Measurements from ENCODE around the gene DHRSX.
"Not testable (repeated sequence)": the region's sequence is repeated elsewhere in the genome, so short reads cannot be mapped to it uniquely, and the experiment has no call there.

The DHRSX gene

GRCh38 chrX:2474963-2475726 lies 25.6 kb downstream of the DHRSX start:
- no peak for DNase-seq (ENCODE audit: low read depth)

GRCh38 chrX:2474280-2474962 lies 26.4 kb downstream of the DHRSX start:
- DNase-seq (ENCODE audit: low read depth): no peak

DNA sequence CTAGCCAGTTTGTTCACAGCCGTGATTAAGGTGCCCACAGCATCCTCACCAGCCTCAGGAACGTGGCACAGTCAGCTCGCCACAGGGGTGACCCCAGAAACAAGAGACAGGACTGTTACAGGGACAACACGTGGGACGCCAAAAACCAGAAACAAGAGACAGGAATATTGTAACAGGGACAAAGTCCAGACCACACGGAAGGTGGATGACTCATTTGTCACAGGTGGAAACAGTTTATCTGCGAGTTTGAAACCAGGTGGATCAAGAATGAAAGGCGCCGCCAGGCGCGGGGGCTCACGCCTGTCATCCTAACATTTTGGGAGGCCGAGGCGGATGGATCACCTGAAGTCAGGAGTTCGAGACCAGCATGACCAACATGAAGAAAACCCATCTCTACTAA lies 27.7 kb downstream of the DHRSX start:
- DNase-seq (ENCODE audit: low read depth): not testable (repeated sequence)

DNA sequence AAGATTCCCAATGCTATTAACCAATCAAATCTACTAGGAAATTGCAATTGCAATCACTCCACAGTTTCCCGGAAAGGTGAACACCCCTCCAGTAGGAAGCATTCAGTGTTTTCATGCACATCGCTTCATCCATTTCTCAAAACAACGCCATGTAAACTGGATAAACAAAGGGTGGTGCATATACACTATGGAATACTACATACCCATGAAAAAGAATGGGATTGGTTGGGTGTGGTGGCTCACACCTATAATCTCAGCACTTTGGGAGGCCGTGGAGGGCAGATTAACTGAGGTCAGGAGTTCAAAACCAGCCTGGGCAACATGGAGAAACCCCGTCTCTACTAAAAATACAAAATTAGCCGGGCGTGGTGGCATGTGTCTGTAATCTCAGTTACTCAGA lies 29.1 kb downstream of the DHRSX start:
- no peak for DNase-seq (ENCODE audit: low read depth)

- DNase-seq (ENCODE audit: low read depth): not testable (repeated sequence)
These were observed 29.6 kb downstream of the DHRSX start for GRCh38 chrX:2471126-2471525.

DNA sequence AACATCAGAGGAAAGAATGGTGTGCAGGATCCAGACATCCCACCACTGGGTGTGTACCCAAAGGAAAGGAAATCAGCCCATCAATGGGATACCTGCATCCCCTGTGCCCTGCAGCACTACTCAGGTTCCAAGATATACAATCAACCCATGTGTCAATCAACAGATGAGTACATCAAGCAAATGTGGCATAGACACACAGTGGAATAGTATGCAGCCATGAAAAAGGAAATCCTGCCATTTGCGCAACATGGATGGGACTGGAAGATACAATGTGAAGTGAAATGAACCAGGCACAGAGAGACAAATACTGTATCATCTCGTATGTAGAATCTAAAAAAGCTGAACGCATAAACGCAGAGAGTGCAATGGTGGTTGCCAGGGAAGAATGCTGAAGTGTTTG lies 30.9 kb downstream of the DHRSX start:
- not testable (repeated sequence) for DNase-seq (ENCODE audit: low read depth)

GRCh38 chrX:2469196-2469685 lies 31.5 kb downstream of the DHRSX start:
- DNase-seq (ENCODE audit: low read depth): no peak

DNA sequence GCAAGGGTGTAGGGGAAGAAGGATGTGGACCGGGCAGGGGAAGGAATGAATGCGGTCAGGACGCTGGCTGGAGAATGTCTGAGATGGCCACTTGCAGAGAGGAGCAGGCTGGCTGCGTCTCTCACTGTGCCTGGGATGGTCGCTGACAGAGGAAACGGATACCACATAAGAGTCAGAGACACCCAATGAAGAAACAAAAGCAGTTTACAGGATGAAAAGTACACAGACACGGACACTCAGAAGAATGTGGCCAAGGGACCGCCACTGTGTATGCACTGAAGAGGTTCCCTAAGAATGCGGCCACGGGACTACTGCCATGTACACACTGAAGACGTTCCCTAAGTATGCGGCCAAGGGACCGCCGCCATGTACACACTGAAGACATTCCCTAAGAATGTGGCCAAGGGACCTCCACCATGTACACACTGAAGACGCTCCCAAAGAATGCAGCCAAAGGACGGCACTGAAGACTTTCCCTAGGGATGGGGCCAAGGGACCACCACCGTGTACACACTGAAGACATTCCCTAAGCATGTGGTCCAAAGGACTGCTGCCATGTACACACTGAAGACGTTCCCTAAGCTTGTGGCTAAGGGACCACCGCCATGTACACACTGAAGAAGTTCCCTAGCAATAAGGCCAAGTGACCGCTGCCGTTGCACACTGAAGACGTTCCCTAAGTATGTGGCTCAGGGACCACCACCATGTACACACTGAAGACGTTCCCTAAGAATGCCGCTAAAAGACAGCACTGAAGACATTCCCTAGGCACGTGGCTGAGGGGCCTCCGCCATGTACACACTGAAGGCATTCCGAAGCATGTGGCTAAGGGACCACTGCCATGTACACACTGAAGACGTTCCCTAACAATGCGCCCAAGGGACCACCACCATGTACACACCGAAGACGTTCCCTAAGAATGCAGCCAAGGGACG lies 32.2 kb downstream of the DHRSX start:
- DNase-seq (ENCODE audit: low read depth): no peak

DNA sequence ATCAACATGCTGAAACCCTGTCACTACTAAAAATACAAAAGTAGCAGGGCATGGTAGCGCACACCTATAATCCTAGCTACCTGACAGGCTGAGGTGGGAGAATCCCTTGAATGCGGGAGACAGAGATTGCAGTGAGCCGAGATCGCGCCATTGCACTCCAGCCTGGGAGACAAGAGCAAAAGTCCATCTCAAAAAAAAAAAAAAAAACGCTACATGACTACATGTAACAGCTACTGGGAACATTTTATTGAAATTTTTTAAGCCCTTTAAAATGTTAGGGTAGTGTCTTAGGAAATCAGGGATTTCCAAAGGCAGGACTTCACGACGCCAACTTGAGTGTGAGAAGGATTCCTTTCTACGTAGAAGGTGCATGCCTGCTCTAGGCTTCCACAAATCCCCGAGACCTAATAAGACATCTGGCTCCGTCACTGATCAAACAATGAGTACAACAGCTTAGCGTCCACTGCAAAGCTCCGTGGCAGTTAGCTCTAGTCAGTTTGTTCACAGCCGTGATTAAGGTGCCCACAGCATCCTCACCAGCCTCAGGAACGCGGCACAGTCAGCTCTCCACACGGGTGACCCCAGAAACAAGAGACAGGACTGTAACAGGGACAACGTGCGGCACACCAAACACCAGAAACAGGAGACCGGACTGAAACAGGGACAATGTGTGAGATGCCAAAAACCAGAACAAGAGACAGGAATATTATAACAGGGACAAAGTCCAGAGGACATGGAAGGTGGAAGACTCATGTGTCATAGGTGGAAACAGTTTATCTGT lies 33.7 kb downstream of the DHRSX start:
- DNase-seq (ENCODE audit: low read depth): no peak

GRCh38 chrX:2464677-2465166 lies 36.1 kb downstream of the DHRSX start:
- DNase-seq (ENCODE audit: low read depth): no peak

- DNase-seq (ENCODE audit: low read depth): peak; percentile 18
These were observed 36.7 kb downstream of the DHRSX start for GRCh38 chrX:2463973-2464676.

DNA sequence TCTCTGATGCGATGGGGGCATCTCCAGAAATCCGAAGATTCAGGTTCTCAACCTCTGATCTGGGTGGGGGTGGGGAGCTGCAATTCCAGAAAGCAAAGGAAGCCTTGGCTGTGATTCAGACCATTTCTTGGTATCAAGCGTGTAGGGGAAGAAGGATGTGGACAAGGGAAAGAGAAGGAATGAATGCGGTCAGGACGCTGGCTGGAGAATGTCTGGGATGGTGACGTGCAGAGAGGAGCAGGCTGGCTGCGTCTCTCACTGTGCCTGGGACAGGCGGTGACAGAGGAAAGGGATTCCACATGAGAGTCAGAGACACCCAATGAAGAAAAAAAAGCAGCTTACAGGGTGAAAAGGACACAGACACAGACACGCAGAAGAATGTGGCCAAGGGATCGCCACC lies 37.3 kb downstream of the DHRSX start:
- not testable (repeated sequence) for DNase-seq (ENCODE audit: low read depth)

DNA sequence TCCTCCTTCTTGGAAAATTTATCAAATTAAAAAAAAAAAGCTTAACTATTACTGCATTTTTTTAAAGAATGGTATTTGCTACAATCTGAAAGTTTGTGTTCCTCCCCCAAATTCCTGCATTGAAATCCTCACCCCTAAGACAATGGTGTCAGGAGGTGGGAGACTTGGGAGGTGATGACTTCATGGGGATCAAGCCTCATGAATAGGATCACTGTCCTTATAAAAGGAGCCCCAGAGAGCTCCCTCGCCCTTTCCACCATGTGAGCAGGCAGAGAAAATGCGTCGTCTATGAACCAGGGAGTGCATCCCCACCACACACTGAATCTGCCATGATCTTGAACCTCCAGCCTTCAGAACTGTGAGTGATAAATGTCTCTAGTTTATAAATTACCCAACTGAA lies 38.0 kb downstream of the DHRSX start:
- DNase-seq (ENCODE audit: low read depth): no peak

- no peak for DNase-seq (ENCODE audit: low read depth)
These were observed 38.7 kb downstream of the DHRSX start for GRCh38 chrX:2462074-2462473.

DNA sequence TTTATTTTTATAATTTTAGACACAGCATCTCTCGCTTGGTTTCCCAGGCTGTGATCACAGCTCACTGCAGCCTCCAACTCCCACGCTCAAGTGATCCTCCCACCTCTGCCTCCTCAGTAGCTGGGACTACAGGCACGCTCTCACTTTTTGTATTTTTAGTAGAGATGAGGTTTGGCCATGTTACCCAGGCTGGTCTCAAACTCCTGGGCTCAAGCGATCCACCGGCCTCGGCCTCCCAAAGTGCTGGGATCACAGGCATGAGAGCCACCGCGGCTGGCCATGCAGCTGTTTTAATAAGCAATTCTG lies 39.1 kb downstream of the DHRSX start:
- DNase-seq (ENCODE audit: low read depth): no peak

- DNase-seq (ENCODE audit: low read depth): not testable (repeated sequence)
These were observed 39.7 kb downstream of the DHRSX start for GRCh38 chrX:2460821-2461710.

- not testable (repeated sequence) for DNase-seq (ENCODE audit: low read depth)
These were observed 40.7 kb downstream of the DHRSX start for GRCh38 chrX:2460048-2460447.

DNA sequence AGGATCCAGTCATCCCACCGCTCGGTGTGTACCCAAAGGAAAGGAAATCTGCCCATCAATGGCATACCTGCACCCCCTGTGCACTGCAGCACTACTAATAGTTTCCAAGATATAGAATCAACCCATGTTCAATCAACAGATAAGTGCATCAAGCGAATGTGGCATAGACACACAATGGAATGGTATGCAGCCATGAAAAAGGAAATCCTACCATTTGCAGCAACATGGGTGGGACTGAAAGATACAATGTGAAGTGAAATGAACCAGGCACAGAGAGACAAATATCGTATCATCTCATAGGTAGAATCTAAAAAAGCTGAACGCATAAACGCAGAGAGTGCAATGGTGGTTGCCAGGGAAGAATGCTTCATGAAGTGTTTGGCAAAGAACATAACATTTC lies 42.5 kb downstream of the DHRSX start:
- no peak for DNase-seq (ENCODE audit: low read depth)

GRCh38 chrX:2457289-2458133 lies 43.3 kb downstream of the DHRSX start:
- DNase-seq (ENCODE audit: low read depth): no peak
